Calu3 (cell line): ENCODE measurements around the gene DPP9. TPM values are rescaled to one million over a fixed set of nuclear protein-coding genes. Genes with fewer than 3 reads are reported as not detected.

Experiments used
- BruUV-seq: library from RNA; stranded (reverse); fragments of 400-500 nt; replicated peaks from 2 replicates; lab custom pipeline; 2021; lab: Mats Ljungman, UMichigan
- CTCF ChIA-PET: fragments of 300-600 bp; sonication (Branson Sonifier 250); formaldehyde crosslinking; loops from one replicate; lab custom pipeline; 2022; ENCODE audit warnings: antibody characterized with exemption; lab: Charles Lee
- DNase-seq: peaks from one replicate; pipeline ENCODE4 v3.0.0; 2022
- H3K27ac Mint-ChIP-seq: one replicate; pipeline ENCODE4 v1.8.0; 2022; ENCODE audit warnings: mixed read lengths; ENCODE audit not compliant: unreplicated experiment
- H3K27me3 Mint-ChIP-seq: one replicate; pipeline ENCODE4 v1.8.0; 2022; ENCODE audit warnings: mixed read lengths; ENCODE audit not compliant: unreplicated experiment
- H3K36me3 Mint-ChIP-seq: one replicate; pipeline ENCODE4 v1.8.0; 2022; ENCODE audit warnings: mild to moderate bottlenecking, moderate library complexity, mixed read lengths; ENCODE audit not compliant: insufficient read depth, unreplicated experiment
- H3K4me1 Mint-ChIP-seq: one replicate; pipeline ENCODE4 v1.8.0; 2022; ENCODE audit warnings: mild to moderate bottlenecking, low read depth, mixed read lengths; ENCODE audit not compliant: unreplicated experiment
- H3K4me3 Mint-ChIP-seq: one replicate; pipeline ENCODE4 v1.8.0; 2022; ENCODE audit warnings: mild to moderate bottlenecking, low read depth, moderate library complexity, mixed read lengths; ENCODE audit not compliant: unreplicated experiment
- H3K9me3 Mint-ChIP-seq: one replicate; pipeline ENCODE4 v1.8.0; 2022; ENCODE audit warnings: low read depth, mixed read lengths; ENCODE audit not compliant: unreplicated experiment
- CTCF ChIP-seq: fragments of 200-600 bp; IDR thresholded peaks from one replicate; pipeline ENCODE4 v1.8.0; 2022; ENCODE audit warnings: antibody characterized with exemption; ENCODE audit not compliant: unreplicated experiment
- intact Hi-C: fragments of 100-400 bp; cut with micrococcal nuclease; formaldehyde crosslinking; loops from one replicate; pipeline ENCODE4 v1.10.0; 2022; ENCODE audit not compliant: unreplicated experiment
- microRNA-seq: library from miRNA; unstranded; fragments of <30 nt; microRNA quantifications from one replicate; pipeline ENCODE4 v1.2.0, GENCODE V29; 2022
- total RNA-seq: library from RNA; stranded (reverse); gene quantifications from 2 replicates; pipeline ENCODE4 v1.2.3, GENCODE V29; 2022

Gene DPP9
- total RNA-seq, 1 experiment from 2014 or later, result 59.2 TPM

GRCh38 chr19:4636761-4637160, 86.9 kb downstream of the DPP9 start:
- Mint-ChIP-seq H3K4me3 (no peak overlapping the region), H3K27me3 (no peaks in the 10 kb centered on the region), H3K27ac (no peak overlapping the region), H3K9me3 (no peaks in the 10 kb centered on the region), H3K36me3 (peaks cover 19% of the 10 kb centered on the region), H3K4me1 (peaks cover 16% of the 10 kb centered on the region)
- no TSS peak for BruUV-seq
- DNase-seq, result no peak
- TF ChIP-seq CTCF, result no peak
- CTCF ChIA-PET, result interaction anchor here (0.7 to 1.5 kb wide), 3 partner anchors 69 to 127 kb away, joined by 3 to 8 read pairs (median 4); no protein-coding TSS in a partner anchor
- intact Hi-C loops, result no loop called here

- intact Hi-C loops, result no loop called here
- CTCF ChIA-PET, result interaction anchor here (0.6 to 1.5 kb wide), 5 partner anchors 47 to 164 kb away, joined by 3 to 8 read pairs (median 4); no protein-coding TSS in a partner anchor
- H3K4me3 Mint-ChIP-seq, result peak overlapping the region; percentile 5
- peaks cover 19% of the 10 kb centered on the region for H3K36me3 Mint-ChIP-seq
- H3K27ac Mint-ChIP-seq, result no peak overlapping the region
- peaks cover 16% of the 10 kb centered on the region for H3K4me1 Mint-ChIP-seq
- no peaks in the 10 kb centered on the region for H3K9me3 Mint-ChIP-seq
- peak; percentile 76 for TF ChIP-seq CTCF
- DNase-seq, result peak; percentile 70
- no TSS peak for BruUV-seq
- H3K27me3 Mint-ChIP-seq, result no peaks in the 10 kb centered on the region
Observed at GRCh38 chr19:4636151-4636717, 87.4 kb downstream of the DPP9 start.

GRCh38 chr19:4635754-4636116, 87.9 kb downstream of the DPP9 start:
- CTCF ChIA-PET, result interaction anchor here (0.6 to 1.5 kb wide), 4 partner anchors 46 to 163 kb away, joined by 4 to 8 read pairs (median 4); no protein-coding TSS in a partner anchor
- Mint-ChIP-seq H3K27ac (no peak overlapping the region), H3K4me3 (peak overlapping the region; percentile 5), H3K4me1 (peaks cover 16% of the 10 kb centered on the region), H3K27me3 (no peaks in the 10 kb centered on the region), H3K36me3 (peaks cover 19% of the 10 kb centered on the region), H3K9me3 (no peaks in the 10 kb centered on the region)
- DNase-seq, result no peak
- TF ChIP-seq CTCF, result no peak
- intact Hi-C loops, result no loop called here
- no TSS peak for BruUV-seq

GRCh38 chr19:4633140-4633967, 90.3 kb downstream of the DPP9 start:
- peaks cover 9% of the 10 kb centered on the region for H3K4me1 Mint-ChIP-seq
- H3K4me3 Mint-ChIP-seq, result no peak overlapping the region
- peak; percentile 68 for DNase-seq
- H3K27me3 Mint-ChIP-seq, result no peaks in the 10 kb centered on the region
- peak overlapping the region; percentile 33 for H3K27ac Mint-ChIP-seq
- intact Hi-C loops, result no loop called here
- CTCF ChIA-PET, result interaction anchor here (1.3 to 1.7 kb wide), 2 partner anchors 41 to 44 kb away, joined by 5 to 11 read pairs; no protein-coding TSS in a partner anchor
- H3K9me3 Mint-ChIP-seq, result no peaks in the 10 kb centered on the region
- H3K36me3 Mint-ChIP-seq, result no peaks in the 10 kb centered on the region
- peak; percentile 67 for TF ChIP-seq CTCF
- BruUV-seq, result no TSS peak

Small RNA genes within 50 kb of the gene (microRNA-seq; reads per million reads assigned to microRNA genes)
- 1.8 reads per million for gene MIR7-3

Other genes starting within 250 kb of the DPP9 start
- 1.1 and 2.3 TPM in 2 replicates for gene PLIN4, start 205.4 kb downstream of the DPP9 start, total RNA-seq
- gene PLIN5, start 188.6 kb downstream of the DPP9 start, total RNA-seq, result 7.6 and 13.1 TPM in 2 replicates
- gene LRG1, start 183.8 kb downstream of the DPP9 start, total RNA-seq, result 28.5 and 36.4 TPM in 2 replicates
- 0.21 and 0.34 TPM in 2 replicates for gene SEMA6B, start 164.2 kb downstream of the DPP9 start, total RNA-seq
- 4.3 and 5.3 TPM in 2 replicates for gene TNFAIP8L1, start 84.3 kb downstream of the DPP9 start, total RNA-seq
- gene MYDGF, start 53.5 kb downstream of the DPP9 start, total RNA-seq, result 77.1 and 81.2 TPM in 2 replicates
- 8.8 and 10.2 TPM in 2 replicates for gene FEM1A, start 67.9 kb upstream of the DPP9 start, total RNA-seq
- 13.5 and 15.8 TPM in 2 replicates for gene TICAM1, start 107.9 kb upstream of the DPP9 start, total RNA-seq
- gene PLIN3, start 143.8 kb upstream of the DPP9 start, total RNA-seq, result 38.6 and 43.7 TPM in 2 replicates
- gene ARRDC5, start 179.1 kb upstream of the DPP9 start, total RNA-seq, result not detected in 2 replicates
- 41.0 and 45.2 TPM in 2 replicates for gene UHRF1, start 185.7 kb upstream of the DPP9 start, total RNA-seq
- gene KDM4B, start 245.3 kb upstream of the DPP9 start, total RNA-seq, result 13.9 and 15.2 TPM in 2 replicates